ENCODE measurements around the gene EIF5A2. TPM values are rescaled to one million over a fixed set of nuclear protein-coding genes. Genes with fewer than 3 reads are reported as not detected.

The EIF5A2 gene
- polyA plus RNA-seq, 1 donor from 2014 or later: 0.94 TPM

DNA sequence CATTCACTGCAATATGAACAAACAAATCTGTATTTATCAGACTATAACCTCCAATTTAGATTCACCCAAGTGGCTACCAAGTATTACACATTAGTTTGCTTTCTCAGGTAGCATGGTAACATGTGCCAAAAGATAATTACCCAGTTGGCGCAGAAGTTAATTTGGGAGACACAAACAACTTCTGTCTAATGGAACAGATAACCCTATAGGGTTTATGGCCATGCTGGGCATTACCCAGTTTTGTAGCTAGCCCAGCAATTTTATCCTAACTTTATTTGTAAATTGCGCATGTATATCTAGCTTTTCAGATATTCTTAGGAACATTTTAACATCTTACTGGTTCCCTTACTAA, 39.2 kb downstream of the EIF5A2 start:
- no peaks in the 10 kb centered on the region for H3K9me2 ChIP-seq (ENCODE audit: insufficient read depth, low read length)
- peaks cover 3% of the 10 kb centered on the region for H3F3A ChIP-seq (ENCODE audit: insufficient read depth, low read length, poor library complexity, severe bottlenecking)
- H3K27me3 ChIP-seq (ENCODE audit: insufficient read depth, low read depth, low read length): no peaks in the 10 kb centered on the region
- no peak for TF ChIP-seq POLR2AphosphoS5 (IDR thresholded peaks at IDR 0.05)
- TF ChIP-seq EZH2 (IDR thresholded peaks at IDR 0.05; ENCODE audit: borderline replicate concordance, insufficient read depth, low read length, poor library complexity, severe bottlenecking): no peak
- TF ChIP-seq, protein P1, sequence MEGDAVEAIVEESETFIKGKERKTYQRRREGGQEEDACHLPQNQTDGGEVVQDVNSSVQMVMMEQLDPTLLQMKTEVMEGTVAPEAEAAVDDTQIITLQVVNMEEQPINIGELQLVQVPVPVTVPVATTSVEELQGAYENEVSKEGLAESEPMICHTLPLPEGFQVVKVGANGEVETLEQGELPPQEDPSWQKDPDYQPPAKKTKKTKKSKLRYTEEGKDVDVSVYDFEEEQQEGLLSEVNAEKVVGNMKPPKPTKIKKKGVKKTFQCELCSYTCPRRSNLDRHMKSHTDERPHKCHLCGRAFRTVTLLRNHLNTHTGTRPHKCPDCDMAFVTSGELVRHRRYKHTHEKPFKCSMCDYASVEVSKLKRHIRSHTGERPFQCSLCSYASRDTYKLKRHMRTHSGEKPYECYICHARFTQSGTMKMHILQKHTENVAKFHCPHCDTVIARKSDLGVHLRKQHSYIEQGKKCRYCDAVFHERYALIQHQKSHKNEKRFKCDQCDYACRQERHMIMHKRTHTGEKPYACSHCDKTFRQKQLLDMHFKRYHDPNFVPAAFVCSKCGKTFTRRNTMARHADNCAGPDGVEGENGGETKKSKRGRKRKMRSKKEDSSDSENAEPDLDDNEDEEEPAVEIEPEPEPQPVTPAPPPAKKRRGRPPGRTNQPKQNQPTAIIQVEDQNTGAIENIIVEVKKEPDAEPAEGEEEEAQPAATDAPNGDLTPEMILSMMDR (IDR thresholded peaks at IDR 0.05; ENCODE audit: poor library complexity, severe bottlenecking): no peak
- TF ChIP-seq EP300 (conservative IDR thresholded peaks at IDR 0.05; ENCODE audit: poor library complexity, severe bottlenecking): no peak
- no peak for TF ChIP-seq MXI1 (conservative IDR thresholded peaks at IDR 0.05; ENCODE audit: poor library complexity, severe bottlenecking)
- TF ChIP-seq SMC3 (conservative IDR thresholded peaks at IDR 0.05; ENCODE audit: poor library complexity): no peak
- TF ChIP-seq TAF1 (IDR thresholded peaks at IDR 0.05; ENCODE audit: low read depth): no peak
- TF ChIP-seq, protein P2, sequence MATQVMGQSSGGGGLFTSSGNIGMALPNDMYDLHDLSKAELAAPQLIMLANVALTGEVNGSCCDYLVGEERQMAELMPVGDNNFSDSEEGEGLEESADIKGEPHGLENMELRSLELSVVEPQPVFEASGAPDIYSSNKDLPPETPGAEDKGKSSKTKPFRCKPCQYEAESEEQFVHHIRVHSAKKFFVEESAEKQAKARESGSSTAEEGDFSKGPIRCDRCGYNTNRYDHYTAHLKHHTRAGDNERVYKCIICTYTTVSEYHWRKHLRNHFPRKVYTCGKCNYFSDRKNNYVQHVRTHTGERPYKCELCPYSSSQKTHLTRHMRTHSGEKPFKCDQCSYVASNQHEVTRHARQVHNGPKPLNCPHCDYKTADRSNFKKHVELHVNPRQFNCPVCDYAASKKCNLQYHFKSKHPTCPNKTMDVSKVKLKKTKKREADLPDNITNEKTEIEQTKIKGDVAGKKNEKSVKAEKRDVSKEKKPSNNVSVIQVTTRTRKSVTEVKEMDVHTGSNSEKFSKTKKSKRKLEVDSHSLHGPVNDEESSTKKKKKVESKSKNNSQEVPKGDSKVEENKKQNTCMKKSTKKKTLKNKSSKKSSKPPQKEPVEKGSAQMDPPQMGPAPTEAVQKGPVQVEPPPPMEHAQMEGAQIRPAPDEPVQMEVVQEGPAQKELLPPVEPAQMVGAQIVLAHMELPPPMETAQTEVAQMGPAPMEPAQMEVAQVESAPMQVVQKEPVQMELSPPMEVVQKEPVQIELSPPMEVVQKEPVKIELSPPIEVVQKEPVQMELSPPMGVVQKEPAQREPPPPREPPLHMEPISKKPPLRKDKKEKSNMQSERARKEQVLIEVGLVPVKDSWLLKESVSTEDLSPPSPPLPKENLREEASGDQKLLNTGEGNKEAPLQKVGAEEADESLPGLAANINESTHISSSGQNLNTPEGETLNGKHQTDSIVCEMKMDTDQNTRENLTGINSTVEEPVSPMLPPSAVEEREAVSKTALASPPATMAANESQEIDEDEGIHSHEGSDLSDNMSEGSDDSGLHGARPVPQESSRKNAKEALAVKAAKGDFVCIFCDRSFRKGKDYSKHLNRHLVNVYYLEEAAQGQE (IDR thresholded peaks at IDR 0.05; ENCODE audit: borderline replicate concordance): no peak
- no peak for TF ChIP-seq RAD21 (conservative IDR thresholded peaks at IDR 0.05)
- H3K4me2 ChIP-seq (ENCODE audit: low read length): peak overlapping the region; percentile 99
- peak overlapping the region; percentile 81 for H3K27ac ChIP-seq (ENCODE audit: low read length)
- peak overlapping the region; percentile 68 for H3K9ac ChIP-seq (ENCODE audit: low read length)
- peak overlapping the region; percentile 84 for H2AFZ ChIP-seq (ENCODE audit: low read depth, low read length)
- no peaks in the 10 kb centered on the region for H4K20me1 ChIP-seq (ENCODE audit: insufficient read depth)
- peaks cover 9% of the 10 kb centered on the region for H3K36me3 ChIP-seq (ENCODE audit: insufficient read depth, low read length)
- no peaks in the 10 kb centered on the region for H3K9me3 ChIP-seq (ENCODE audit: low read length)
- peaks cover 21% of the 10 kb centered on the region for H3K79me2 ChIP-seq (replicated peaks; ENCODE audit: insufficient read depth, low read length)
- peak overlapping the region; percentile 66 for H3K4me3 ChIP-seq (ENCODE audit: low read length)

DNA sequence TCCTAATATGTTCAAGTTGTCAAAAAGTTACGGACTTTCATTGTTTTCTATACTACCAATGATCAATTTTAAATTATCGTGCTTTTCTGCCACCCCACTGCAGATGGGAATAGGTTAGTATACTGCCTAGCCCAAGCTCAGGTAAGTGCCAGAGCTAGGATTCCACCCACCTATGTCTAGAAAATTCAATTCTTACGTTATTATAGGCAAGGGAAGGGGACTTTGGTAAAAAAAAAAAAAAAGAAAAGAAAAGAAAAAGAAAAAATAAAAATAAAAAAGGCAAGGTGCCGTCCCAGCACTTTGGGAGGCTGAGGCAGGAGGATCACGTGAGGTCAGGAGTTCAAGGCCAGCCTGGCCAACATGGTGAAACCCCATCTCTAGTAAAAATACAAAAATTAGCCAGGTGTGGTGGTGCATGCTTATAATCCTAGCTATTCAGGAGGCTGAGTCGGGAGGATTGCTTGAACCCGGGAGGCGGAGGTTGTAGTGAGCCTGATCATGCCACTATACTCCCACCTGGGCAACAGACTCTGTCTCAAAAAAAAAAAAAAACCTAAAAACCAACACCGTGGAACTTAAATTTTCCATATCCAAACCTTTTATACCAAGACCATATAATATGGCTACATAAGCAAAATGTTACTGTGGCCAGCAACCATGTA, 39.7 kb downstream of the EIF5A2 start:
- Histone ChIP-seq H3K9ac (ENCODE audit: low read length) (no peak overlapping the region), H3K27me3 (ENCODE audit: insufficient read depth, low read depth, low read length) (no peaks in the 10 kb centered on the region), H4K20me1 (ENCODE audit: insufficient read depth) (no peaks in the 10 kb centered on the region), H3K9me3 (ENCODE audit: low read length) (no peaks in the 10 kb centered on the region), H3K4me3 (ENCODE audit: low read length) (peak overlapping the region; percentile 66), H3K27ac (ENCODE audit: low read length) (no peak overlapping the region), H3K79me2 (replicated peaks; ENCODE audit: insufficient read depth, low read length) (peaks cover 21% of the 10 kb centered on the region), H3K4me2 (ENCODE audit: low read length) (peak overlapping the region; percentile 99), H3K9me2 (ENCODE audit: insufficient read depth, low read length) (no peaks in the 10 kb centered on the region), H3K36me3 (ENCODE audit: insufficient read depth, low read length) (peaks cover 9% of the 10 kb centered on the region), H2AFZ (ENCODE audit: low read depth, low read length) (no peak overlapping the region), H3F3A (ENCODE audit: insufficient read depth, low read length, poor library complexity, severe bottlenecking) (peaks cover 3% of the 10 kb centered on the region)
- TF ChIP-seq POLR2AphosphoS5 (IDR thresholded peaks at IDR 0.05) (no peak), RAD21 (conservative IDR thresholded peaks at IDR 0.05) (no peak), MXI1 (conservative IDR thresholded peaks at IDR 0.05; ENCODE audit: poor library complexity, severe bottlenecking) (no peak), SMC3 (conservative IDR thresholded peaks at IDR 0.05; ENCODE audit: poor library complexity) (no peak), EZH2 (IDR thresholded peaks at IDR 0.05; ENCODE audit: borderline replicate concordance, insufficient read depth, low read length, poor library complexity, severe bottlenecking) (no peak)
- TF ChIP-seq, protein P2 (IDR thresholded peaks at IDR 0.05; ENCODE audit: borderline replicate concordance): no peak
